Measurements from ENCODE around the gene TSPAN14. TPM values are rescaled to one million over a fixed set of nuclear protein-coding genes. Genes with fewer than 3 reads are reported as not detected.
"Not testable (repeated sequence)": the region's sequence is repeated elsewhere in the genome, so short reads cannot be mapped to it uniquely, and the experiment has no call there.

Gene TSPAN14
- polyA plus RNA-seq (ENCODE audit: insufficient read length) = 57.7 TPM

GRCh38 chr10:80453842-80454512, at the start of gene TSPAN14:
Gene TSPAN14 (plus strand): TSS chr10:80454310. CDS start chr10:80489234, 34,924 bp downstream.
- DNase-seq = peak; percentile 77

GRCh38 chr10:80405035-80405434, 49.1 kb upstream of the TSPAN14 start:
- no peak for DNase-seq

- no peak for DNase-seq
These were observed 48.5 kb upstream of the TSPAN14 start for GRCh38 chr10:80405626-80406025.

- DNase-seq = no peak
These were observed 47.9 kb upstream of the TSPAN14 start for GRCh38 chr10:80406204-80406603.

GRCh38 chr10:80407812-80408241, 46.3 kb upstream of the TSPAN14 start:
- DNase-seq = no peak

- DNase-seq = peak; percentile 81
These were observed 45.6 kb upstream of the TSPAN14 start, which contains the start of gene PRXL2A for GRCh38 chr10:80408242-80409101. Gene PRXL2A (plus strand): TSS chr10:80408551. CDS start chr10:80420468, 11,917 bp downstream.

GRCh38 chr10:80409121-80409520, 45.0 kb upstream of the TSPAN14 start:
- DNase-seq = no peak

- DNase-seq = no peak
These were observed 44.0 kb upstream of the TSPAN14 start for GRCh38 chr10:80410122-80410521.

- DNase-seq = no peak
These were observed 43.4 kb upstream of the TSPAN14 start for GRCh38 chr10:80410578-80411145.

- no peak for DNase-seq
These were observed 42.8 kb upstream of the TSPAN14 start for GRCh38 chr10:80411267-80411668.

- DNase-seq = no peak
These were observed 42.4 kb upstream of the TSPAN14 start for GRCh38 chr10:80411681-80412220.

GRCh38 chr10:80412486-80412885, 41.6 kb upstream of the TSPAN14 start:
- DNase-seq = no peak

GRCh38 chr10:80413271-80413996, 40.7 kb upstream of the TSPAN14 start:
- DNase-seq = no peak

- no peak for DNase-seq
These were observed 39.8 kb upstream of the TSPAN14 start for GRCh38 chr10:80414142-80414895.

GRCh38 chr10:80415734-80416478, 38.2 kb upstream of the TSPAN14 start:
- DNase-seq = no peak

GRCh38 chr10:80416479-80417098, 37.5 kb upstream of the TSPAN14 start:
- DNase-seq = peak; percentile 76

GRCh38 chr10:80417256-80417655, 36.9 kb upstream of the TSPAN14 start:
- DNase-seq = not testable (repeated sequence)

GRCh38 chr10:80421050-80421706, 32.9 kb upstream of the TSPAN14 start:
- no peak for DNase-seq

GRCh38 chr10:80421707-80422536, 32.2 kb upstream of the TSPAN14 start:
- no peak for DNase-seq
